Large intestine (tissue), 3 donors: ENCODE data around the gene TBX19. TPM values are rescaled to one million over a fixed set of nuclear protein-coding genes. Genes with fewer than 3 reads are reported as not detected.

ENCODE experiments used
- DNase-seq, 2 donors: peaks; one replicate each; pipeline versions ENCODE4 v3.0.0 to v3.0.0-alpha.2; 2013
- H3K27ac ChIP-seq: one replicate; pipeline ENCODE4 v1.5.1; 2013; ENCODE audit warnings: low read length
- H3K27me3 ChIP-seq: 2 replicates; pipeline ENCODE4 v1.6.1; 2013; ENCODE audit warnings: low read length; ENCODE audit not compliant: control insufficient read depth, insufficient read depth
- H3K36me3 ChIP-seq: 2 replicates; pipeline ENCODE4 v1.6.1; 2013; ENCODE audit warnings: low read length; ENCODE audit not compliant: control insufficient read depth, insufficient read depth
- H3K4me1 ChIP-seq: one replicate; pipeline ENCODE4 v1.6.1; 2013; ENCODE audit warnings: low read length; ENCODE audit not compliant: control insufficient read depth, insufficient read depth
- H3K4me3 ChIP-seq: one replicate; pipeline ENCODE4 v1.5.1; 2013; ENCODE audit warnings: low read length
- H3K9me3 ChIP-seq: one replicate; pipeline ENCODE4 v1.6.1; 2013; ENCODE audit warnings: mild to moderate bottlenecking, low read depth, low read length, moderate library complexity; ENCODE audit not compliant: control insufficient read depth
- WGBS: methylation state at CpG from one replicate; pipeline ENCODE4 v1.1.5; 2013; ENCODE audit warnings: low lambda C conversion rate; ENCODE audit not compliant: insufficient coverage; 5-methylcytosine and 5-hydroxymethylcytosine counted together
- polyA plus RNA-seq: library from polyadenylated mRNA; unstranded; fragments of 120-200 nt; gene quantifications from one replicate; pipeline ENCODE4 v1.2.1, GENCODE V29; 2013

TBX19 gene
- polyA plus RNA-seq, 1 donor, result 2.3 TPM

DNA sequence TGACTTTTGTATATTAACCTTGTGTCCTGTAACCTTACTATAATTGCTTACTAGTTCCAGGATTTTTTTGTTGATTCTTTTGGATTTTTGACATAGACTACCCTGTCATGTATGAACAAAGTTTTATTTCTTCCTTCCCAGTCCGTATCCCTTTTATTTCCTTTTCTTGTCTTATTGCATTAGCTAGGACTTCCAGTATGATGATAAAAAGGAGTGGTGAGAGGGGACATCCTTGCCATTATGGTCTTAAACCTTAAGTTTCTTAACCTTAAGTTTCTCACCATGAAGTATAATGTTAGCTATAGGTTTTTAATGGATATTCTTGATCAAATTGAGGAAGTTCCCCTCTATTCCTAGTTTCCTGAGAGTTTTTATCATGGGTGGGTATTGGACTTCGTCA is 24.5 kb upstream of the TBX19 start:
- Histone ChIP-seq H3K27ac (no peak overlapping the region), H3K36me3 (peaks cover 17% of the 10 kb centered on the region), H3K4me3 (no peak overlapping the region), H3K27me3 (no peaks in the 10 kb centered on the region), H3K4me1 (no peaks in the 10 kb centered on the region), H3K9me3 (peaks cover 16% of the 10 kb centered on the region)
- WGBS, result no CpG with 5 or more reads among the region's 2 CpGs
- no peak for DNase-seq

DNA sequence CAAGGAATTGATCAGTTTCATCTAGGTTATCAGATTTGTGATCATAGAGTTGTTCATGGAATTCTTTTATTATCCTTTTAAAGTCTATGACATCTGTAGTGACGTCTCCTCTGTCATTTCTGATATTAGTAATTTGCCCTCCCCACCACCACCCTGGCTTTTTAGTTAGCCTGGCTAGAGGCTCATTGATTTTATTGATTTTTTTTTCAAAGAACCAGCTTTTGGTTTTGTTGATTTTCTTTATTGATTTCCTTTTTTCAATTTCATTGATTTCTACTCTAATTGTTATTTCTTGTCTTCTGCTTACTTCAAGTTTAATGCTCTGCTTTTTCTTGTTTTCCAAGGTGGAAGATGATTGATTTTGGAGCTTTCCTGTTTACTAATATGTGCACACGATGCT is 23.3 kb upstream of the TBX19 start:
- 70% methylated on average over 2 of the region's 2 CpGs for WGBS
- Histone ChIP-seq H3K4me3 (no peak overlapping the region), H3K4me1 (no peaks in the 10 kb centered on the region), H3K36me3 (peaks cover 11% of the 10 kb centered on the region), H3K27me3 (no peaks in the 10 kb centered on the region), H3K9me3 (peaks cover 16% of the 10 kb centered on the region), H3K27ac (no peak overlapping the region)
- DNase-seq, result no peak

DNA sequence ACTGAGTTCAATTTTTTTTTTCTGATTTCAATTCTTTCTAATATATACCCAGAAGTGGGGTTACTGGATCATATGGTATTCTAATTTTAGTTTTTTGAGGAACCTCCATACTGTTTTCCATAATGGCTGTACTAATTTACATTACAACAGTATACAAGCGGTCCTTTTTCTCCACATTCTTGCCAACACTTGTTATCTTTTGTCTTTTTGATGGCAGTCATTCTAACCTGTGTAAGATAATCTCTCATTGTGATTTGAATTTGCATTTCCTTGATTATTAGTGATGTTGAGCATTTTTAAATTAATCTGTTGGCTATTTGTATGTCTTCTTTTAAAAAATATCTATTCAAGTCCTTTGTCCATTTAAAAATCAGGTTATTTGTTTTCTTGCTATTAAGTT is 21.1 kb upstream of the TBX19 start:
- H3K4me1 ChIP-seq, result no peaks in the 10 kb centered on the region
- DNase-seq, result no peak
- WGBS, result 100% methylated on average over 1 of the region's 1 CpG
- peaks cover 16% of the 10 kb centered on the region for H3K9me3 ChIP-seq
- H3K4me3 ChIP-seq, result no peak overlapping the region
- H3K27me3 ChIP-seq, result no peaks in the 10 kb centered on the region
- peaks cover 14% of the 10 kb centered on the region for H3K36me3 ChIP-seq
- H3K27ac ChIP-seq, result no peak overlapping the region

DNA sequence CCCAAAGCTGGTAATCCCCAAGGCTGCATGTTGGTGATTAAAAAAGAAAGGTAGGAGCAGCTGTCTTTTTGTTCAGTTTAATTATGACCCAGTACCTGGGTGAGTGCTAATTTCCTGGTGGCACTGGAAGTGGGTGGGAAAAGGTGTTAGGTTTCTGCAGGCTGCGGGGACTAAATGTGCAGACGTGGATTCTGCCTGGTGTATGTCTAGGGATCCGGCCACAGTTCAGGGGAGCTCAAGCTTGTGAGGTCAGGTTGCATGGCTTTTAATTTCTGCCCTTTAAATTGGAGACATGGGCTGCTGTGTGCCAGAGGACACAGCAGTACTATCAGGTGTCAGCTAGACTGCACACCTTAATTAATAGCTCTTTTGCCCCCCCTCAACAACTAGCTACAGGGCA is 20.3 kb upstream of the TBX19 start:
- H3K36me3 ChIP-seq, result peaks cover 17% of the 10 kb centered on the region
- no peak overlapping the region for H3K27ac ChIP-seq
- WGBS, result no CpG with 5 or more reads among the region's 3 CpGs
- no peaks in the 10 kb centered on the region for H3K4me1 ChIP-seq
- no peaks in the 10 kb centered on the region for H3K27me3 ChIP-seq
- no peak for DNase-seq
- H3K4me3 ChIP-seq, result no peak overlapping the region
- H3K9me3 ChIP-seq, result peaks cover 16% of the 10 kb centered on the region

DNA sequence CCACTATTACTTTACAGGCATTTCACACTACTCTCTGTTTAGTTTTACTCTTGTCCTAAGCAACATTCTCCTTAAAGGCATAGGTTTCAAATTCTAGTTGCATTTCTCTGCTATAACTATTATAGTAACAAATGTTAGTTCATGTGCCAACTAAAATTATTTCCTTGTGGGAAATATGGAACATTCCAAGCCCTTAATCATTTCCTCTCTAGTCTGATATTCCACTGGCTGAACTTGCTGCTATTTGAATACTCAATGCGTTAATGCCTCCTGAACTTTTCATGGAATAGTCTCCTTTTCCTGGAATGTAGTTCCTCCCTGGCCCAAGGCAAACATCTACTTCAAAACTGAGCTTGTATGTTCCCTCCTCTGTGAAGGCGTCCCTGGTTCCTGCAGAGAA is 19.3 kb upstream of the TBX19 start:
- peaks cover 12% of the 10 kb centered on the region for H3K36me3 ChIP-seq
- no peaks in the 10 kb centered on the region for H3K4me1 ChIP-seq
- 100% methylated on average over 1 of the region's 2 CpGs for WGBS
- DNase-seq, result no peak
- H3K27me3 ChIP-seq, result no peaks in the 10 kb centered on the region
- H3K4me3 ChIP-seq, result no peak overlapping the region
- peaks cover 7% of the 10 kb centered on the region for H3K9me3 ChIP-seq
- H3K27ac ChIP-seq, result no peak overlapping the region

DNA sequence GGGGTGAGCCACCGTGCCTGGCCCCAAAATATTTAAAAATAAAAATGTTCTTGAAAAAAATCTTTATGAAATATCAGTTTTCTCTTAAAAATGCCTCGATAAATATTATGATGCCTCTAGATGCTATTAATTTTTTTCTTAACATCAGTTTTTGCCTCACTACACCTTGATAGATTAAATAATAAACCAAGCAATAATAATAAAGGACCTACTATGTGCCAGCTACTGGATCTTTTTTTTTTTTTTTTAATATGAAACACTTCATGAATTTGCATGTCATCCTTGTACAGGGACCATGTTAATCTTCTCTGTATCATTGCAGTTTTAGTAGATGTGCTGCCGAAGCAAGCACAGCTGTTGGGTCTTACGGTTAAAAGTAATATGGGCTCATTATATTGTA is 17.5 kb upstream of the TBX19 start:
- Histone ChIP-seq H3K27ac (no peak overlapping the region), H3K4me1 (no peaks in the 10 kb centered on the region), H3K4me3 (no peak overlapping the region), H3K9me3 (no peaks in the 10 kb centered on the region), H3K36me3 (peaks cover 12% of the 10 kb centered on the region), H3K27me3 (no peaks in the 10 kb centered on the region)
- DNase-seq, result no peak
- 100% methylated on average over 2 of the region's 4 CpGs for WGBS

DNA sequence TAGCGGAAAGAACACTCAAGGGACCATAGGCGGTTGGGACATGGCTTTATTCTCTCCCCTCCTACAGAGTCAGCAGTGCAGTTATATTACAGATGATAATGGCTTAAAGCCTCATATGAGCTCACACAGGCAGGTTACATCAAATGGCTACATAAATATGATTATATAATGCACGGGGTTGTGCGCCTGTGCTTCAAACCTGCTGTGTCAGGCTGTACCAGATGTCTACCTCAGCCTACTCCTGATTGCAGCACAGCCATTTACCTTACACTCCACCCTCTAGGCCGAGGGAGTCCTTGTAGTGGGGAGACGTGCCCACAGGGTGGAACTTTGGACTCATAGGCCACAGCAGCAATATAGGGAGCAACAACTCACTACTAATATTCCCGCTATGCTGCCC is 16.4 kb upstream of the TBX19 start:
- Histone ChIP-seq H3K27ac (no peak overlapping the region), H3K27me3 (no peaks in the 10 kb centered on the region), H3K36me3 (peaks cover 12% of the 10 kb centered on the region), H3K4me3 (no peak overlapping the region), H3K9me3 (no peaks in the 10 kb centered on the region), H3K4me1 (no peaks in the 10 kb centered on the region)
- DNase-seq, result no peak
- WGBS, result no CpG with 5 or more reads among the region's 7 CpGs

DNA sequence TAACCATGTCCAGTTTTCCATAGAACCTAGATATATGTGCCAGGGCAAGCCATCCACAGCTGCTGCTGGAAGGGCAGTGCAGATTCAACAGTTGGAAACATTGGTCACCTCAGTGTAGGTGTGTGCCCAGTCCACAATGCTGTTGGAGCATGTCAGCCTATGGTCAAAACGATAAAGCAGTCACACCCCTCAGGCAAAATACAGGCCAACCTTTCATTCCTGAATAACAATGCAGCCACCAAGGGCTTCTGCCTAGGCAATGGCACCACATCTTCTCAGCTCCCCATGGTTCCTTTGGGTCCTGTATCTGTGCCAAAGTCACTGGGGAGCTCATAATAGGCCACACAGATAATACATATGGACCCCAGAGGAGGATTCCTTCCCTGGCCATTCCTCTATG is 15.1 kb upstream of the TBX19 start:
- H3K4me1 ChIP-seq, result no peaks in the 10 kb centered on the region
- no peaks in the 10 kb centered on the region for H3K27me3 ChIP-seq
- no peak for DNase-seq
- peaks cover 10% of the 10 kb centered on the region for H3K36me3 ChIP-seq
- no peaks in the 10 kb centered on the region for H3K9me3 ChIP-seq
- H3K27ac ChIP-seq, result no peak overlapping the region
- no CpG with 5 or more reads among the region's 1 CpG for WGBS
- H3K4me3 ChIP-seq, result no peak overlapping the region

DNA sequence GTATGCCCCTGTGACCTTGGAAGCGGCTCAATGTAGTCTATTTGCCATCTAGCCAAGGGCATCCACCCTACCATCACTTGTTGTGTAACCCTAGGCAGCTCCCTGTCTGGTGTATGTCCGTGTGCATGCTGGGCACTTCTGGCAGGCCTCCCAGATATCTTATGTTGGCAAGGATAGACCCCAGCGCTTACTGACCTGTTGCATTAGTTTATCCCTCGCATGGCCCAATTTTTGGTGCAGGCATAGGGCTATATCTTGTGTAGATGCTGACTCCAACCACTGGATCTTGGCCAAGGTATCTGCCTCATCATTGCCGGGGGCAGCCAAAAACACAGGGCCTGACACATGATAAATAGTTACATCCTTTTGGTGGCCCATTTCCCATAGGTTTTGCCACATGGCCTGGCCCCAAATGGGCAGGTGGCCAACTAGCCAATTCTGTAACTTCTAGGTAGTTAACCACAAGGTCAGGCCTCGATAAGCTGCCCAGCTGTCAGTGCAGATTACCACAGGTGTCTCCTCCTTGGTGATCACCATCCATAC is 14.0 kb upstream of the TBX19 start:
- DNase-seq, result no peak
- H3K36me3 ChIP-seq, result peaks cover 8% of the 10 kb centered on the region
- no peaks in the 10 kb centered on the region for H3K9me3 ChIP-seq
- no peaks in the 10 kb centered on the region for H3K27me3 ChIP-seq
- WGBS, result no CpG with 5 or more reads among the region's 6 CpGs
- H3K4me1 ChIP-seq, result no peaks in the 10 kb centered on the region
- H3K4me3 ChIP-seq, result no peak overlapping the region
- no peak overlapping the region for H3K27ac ChIP-seq

DNA sequence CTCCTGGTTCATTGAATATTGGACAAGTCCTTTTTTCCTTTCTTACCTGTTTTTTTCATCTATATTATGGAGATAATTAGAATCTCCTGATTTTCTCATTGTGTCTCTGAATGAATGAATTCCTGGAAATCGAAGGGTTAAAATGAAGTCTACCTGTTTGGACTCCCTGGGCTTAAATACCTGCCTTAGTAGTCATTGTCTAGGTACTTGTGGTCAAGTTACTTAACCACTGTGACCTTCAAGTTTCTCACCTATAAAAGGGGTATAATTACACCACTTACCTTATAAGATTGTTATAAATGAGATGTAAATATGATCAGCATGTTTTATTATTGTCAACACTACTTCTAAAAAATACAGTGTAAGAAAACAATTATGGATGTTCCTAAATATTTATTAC is 9.0 kb upstream of the TBX19 start:
- Histone ChIP-seq H3K36me3 (no peaks in the 10 kb centered on the region), H3K9me3 (no peaks in the 10 kb centered on the region), H3K27ac (no peak overlapping the region), H3K4me3 (no peak overlapping the region), H3K27me3 (no peaks in the 10 kb centered on the region), H3K4me1 (no peaks in the 10 kb centered on the region)
- DNase-seq, result no peak
- WGBS, result no CpG with 5 or more reads among the region's 1 CpG

DNA sequence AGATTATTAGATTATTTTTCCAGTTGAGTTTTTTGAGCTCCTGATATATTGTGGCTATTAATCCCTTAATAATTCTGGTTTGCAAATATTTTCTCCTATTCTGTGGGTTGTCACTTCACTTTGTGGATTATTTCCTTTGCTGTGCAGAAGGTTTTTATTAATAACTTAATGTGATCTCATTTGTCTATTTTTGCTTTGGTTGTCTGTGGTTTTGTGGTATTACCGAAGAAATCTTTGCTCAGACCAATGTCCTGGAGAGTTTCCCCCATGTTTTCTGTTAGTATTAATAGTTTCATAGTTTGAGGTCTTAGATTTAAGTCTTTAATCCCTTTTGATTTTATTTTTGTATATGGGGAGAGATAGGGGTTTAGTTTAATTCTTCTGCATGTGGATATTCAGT is 7.1 kb upstream of the TBX19 start:
- no CpG with 5 or more reads among the region's 1 CpG for WGBS
- H3K27me3 ChIP-seq, result no peaks in the 10 kb centered on the region
- H3K4me1 ChIP-seq, result no peaks in the 10 kb centered on the region
- H3K27ac ChIP-seq, result no peak overlapping the region
- peaks cover 6% of the 10 kb centered on the region for H3K9me3 ChIP-seq
- no peak overlapping the region for H3K4me3 ChIP-seq
- H3K36me3 ChIP-seq, result no peaks in the 10 kb centered on the region
- no peak for DNase-seq
